ENCODE results near the gene TNFAIP2. TPM values are rescaled to one million over a fixed set of nuclear protein-coding genes. Genes with fewer than 3 reads are reported as not detected.

TNFAIP2 gene
- total RNA-seq, 2 experiments from 2014 or later: not detected

- no peak overlapping the region for H3K4me2 ChIP-seq (ENCODE audit: low read length)
- no peaks in the 10 kb centered on the region for H3K79me2 ChIP-seq (ENCODE audit: insufficient read depth, low read depth, low read length)
- H3K4me1 ChIP-seq (ENCODE audit: insufficient read depth, low read length, poor library complexity, severe bottlenecking): peaks cover 17% of the 10 kb centered on the region
- H3K4me3 ChIP-seq (ENCODE audit: low read depth, low read length, poor library complexity, severe bottlenecking): no peak overlapping the region
- POLR2A ChIA-PET: interaction anchor here (0.6 kb wide), 1 partner anchor 705 kb away, joined by 3 read pairs; no protein-coding TSS in a partner anchor
- no TSS peak for BruUV-seq (replicated peaks)
- no peaks in the 10 kb centered on the region for H3K36me3 ChIP-seq (ENCODE audit: insufficient read depth, low read length)
- no peaks in the 10 kb centered on the region for H3K9me2 ChIP-seq (ENCODE audit: insufficient read depth, low read length)
- intact Hi-C loops (cut with micrococcal nuclease; ENCODE audit: unreplicated experiment): no loop called here
- H3K27ac ChIP-seq (ENCODE audit: low read depth, low read length, poor library complexity, severe bottlenecking): no peak overlapping the region
- H4K20me1 ChIP-seq (ENCODE audit: insufficient read depth, low read length): no peaks in the 10 kb centered on the region; the same call in 1 of the 2 replicates
- TF ChIP-seq EZH2phosphoT487 (IDR thresholded peaks at IDR 0.05; ENCODE audit: borderline replicate concordance, low read depth, low read length) (no peak), CTCF (conservative IDR thresholded peaks at IDR 0.05; ENCODE audit: low read length) (no peak)
- no peaks in the 10 kb centered on the region for H3K9me3 ChIP-seq (ENCODE audit: low read length)
- H2AFZ ChIP-seq (ENCODE audit: low read length): no peak overlapping the region
- CTCF ChIA-PET (ENCODE audit: unreplicated experiment): no interaction called here
- DNase-seq (ENCODE audit: low spot score): no peak
Measured at GRCh38 chr14:103135333-103136260, 12.3 kb downstream of the TNFAIP2 start.

DNA sequence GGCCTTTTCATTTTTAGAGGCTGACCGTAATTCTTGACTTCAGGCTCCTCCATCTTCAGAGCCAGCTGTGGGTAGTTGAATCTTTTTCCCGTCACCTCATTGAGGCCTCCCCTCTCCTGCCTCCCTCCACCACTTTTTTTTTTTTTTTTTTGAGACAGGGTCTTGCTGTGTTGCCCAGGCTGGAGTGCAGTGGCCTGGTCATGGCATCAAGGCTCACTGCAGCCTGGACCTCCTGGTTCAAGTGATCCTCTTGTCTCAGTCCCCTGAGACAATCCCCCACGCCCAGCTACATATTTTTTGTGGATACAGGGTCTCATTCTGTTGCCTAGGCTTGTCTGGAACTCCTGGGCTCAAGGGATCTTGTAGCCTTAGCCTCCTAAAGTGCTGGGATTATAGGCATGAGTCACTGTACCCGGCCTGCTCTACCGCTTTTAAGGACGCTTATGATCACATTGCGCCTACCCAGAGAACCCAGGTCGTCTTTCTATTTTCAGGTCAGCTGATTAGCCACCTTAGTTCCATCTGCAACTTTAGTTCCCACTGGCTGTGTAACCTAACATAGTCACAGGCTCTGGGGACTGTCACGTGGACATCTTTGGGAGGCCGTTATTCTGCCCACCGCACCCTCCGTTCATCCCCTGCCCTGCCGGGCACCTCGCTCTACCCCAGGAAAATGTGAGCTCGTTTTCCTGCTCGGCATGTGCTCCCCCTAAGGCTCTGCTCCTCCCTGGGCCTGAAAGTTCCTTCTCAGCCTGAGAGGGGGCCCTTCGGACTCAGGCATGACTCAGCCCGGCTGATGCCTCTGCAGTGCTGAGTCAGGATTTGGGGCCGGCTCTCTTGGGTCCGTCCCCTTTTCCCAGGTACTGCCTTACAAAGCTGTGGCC lies 13.4 kb downstream of the TNFAIP2 start:
- H3K4me1 ChIP-seq (ENCODE audit: insufficient read depth, low read length, poor library complexity, severe bottlenecking): peaks cover 26% of the 10 kb centered on the region
- ChIA-PET CTCF (ENCODE audit: unreplicated experiment) (interaction anchor here (0.8 kb wide), 1 partner anchor 32 kb away, joined by 3 read pairs; no protein-coding TSS in a partner anchor), POLR2A (interaction anchor here (0.6 kb wide), 2 partner anchors 707 to 878 kb away, joined by 3 to 8 read pairs; no protein-coding TSS in a partner anchor)
- no peaks in the 10 kb centered on the region for H3K9me2 ChIP-seq (ENCODE audit: insufficient read depth, low read length)
- no peaks in the 10 kb centered on the region for H3K9me3 ChIP-seq (ENCODE audit: low read length)
- no peak for TF ChIP-seq EZH2phosphoT487 (IDR thresholded peaks at IDR 0.05; ENCODE audit: borderline replicate concordance, low read depth, low read length)
- no peak for TF ChIP-seq CTCF (conservative IDR thresholded peaks at IDR 0.05; ENCODE audit: low read length)
- intact Hi-C loops (cut with micrococcal nuclease; ENCODE audit: unreplicated experiment): no loop called here
- DNase-seq (ENCODE audit: low spot score): no peak
- H3K4me2 ChIP-seq (ENCODE audit: low read length): no peak overlapping the region
- H3K27ac ChIP-seq (ENCODE audit: low read depth, low read length, poor library complexity, severe bottlenecking): no peak overlapping the region
- H4K20me1 ChIP-seq (ENCODE audit: insufficient read depth, low read length): no peaks in the 10 kb centered on the region; the same call in 1 of the 2 replicates
- BruUV-seq (replicated peaks): no TSS peak
- H3K4me3 ChIP-seq (ENCODE audit: low read depth, low read length, poor library complexity, severe bottlenecking): no peak overlapping the region
- no peaks in the 10 kb centered on the region for H3K79me2 ChIP-seq (ENCODE audit: insufficient read depth, low read depth, low read length)
- H2AFZ ChIP-seq (ENCODE audit: low read length): no peak overlapping the region
- no peaks in the 10 kb centered on the region for H3K36me3 ChIP-seq (ENCODE audit: insufficient read depth, low read length)
